ENCODE results near the gene ZNRF4. TPM values are rescaled to one million over a fixed set of nuclear protein-coding genes. Genes with fewer than 3 reads are reported as not detected.

The ZNRF4 gene
- total and polyA plus RNA-seq, 2 of the 8 experiments (the other 6 are each of a cell fraction or from before 2014, with no cell fraction given): not detected

- TF ChIP-seq CHD7 (IDR thresholded peaks at IDR 0.05; ENCODE audit: insufficient replicate concordance, low read length) (no peak), KDM5A (IDR thresholded peaks at IDR 0.05; ENCODE audit: low read length) (no peak), TEAD4 (IDR thresholded peaks at IDR 0.05; ENCODE audit: low read depth, low read length) (no peak), RFX5 (IDR thresholded peaks at IDR 0.05; ENCODE audit: borderline replicate concordance, low read depth, low read length) (no peak), GABPA (IDR thresholded peaks at IDR 0.05; ENCODE audit: borderline replicate concordance, insufficient read depth, low read length) (no peak), SIRT6 (IDR thresholded peaks at IDR 0.05; ENCODE audit: low read length) (no peak), GTF2F1 (IDR thresholded peaks at IDR 0.05; ENCODE audit: borderline replicate concordance, low read depth, low read length) (no peak), RAD21 (IDR thresholded peaks at IDR 0.05 in 1 of 2, conservative IDR thresholded peaks at IDR 0.05 in 1 of 2; ENCODE audit: low read depth in 2 of 2, low read length in 2 of 2) (no peak), HDAC6 (IDR thresholded peaks at IDR 0.05; ENCODE audit: low read depth, low read length) (no peak)
These were observed 15.8 kb upstream of the ZNRF4 start (continued) for GRCh38 chr19:5439452-5439851.
